ENCODE measurements around the gene FOXO6. TPM values are rescaled to one million over a fixed set of nuclear protein-coding genes. Genes with fewer than 3 reads are reported as not detected.

The FOXO6 gene
- total RNA-seq, 1 experiment from 2014 or later, result 5.4 TPM

DNA sequence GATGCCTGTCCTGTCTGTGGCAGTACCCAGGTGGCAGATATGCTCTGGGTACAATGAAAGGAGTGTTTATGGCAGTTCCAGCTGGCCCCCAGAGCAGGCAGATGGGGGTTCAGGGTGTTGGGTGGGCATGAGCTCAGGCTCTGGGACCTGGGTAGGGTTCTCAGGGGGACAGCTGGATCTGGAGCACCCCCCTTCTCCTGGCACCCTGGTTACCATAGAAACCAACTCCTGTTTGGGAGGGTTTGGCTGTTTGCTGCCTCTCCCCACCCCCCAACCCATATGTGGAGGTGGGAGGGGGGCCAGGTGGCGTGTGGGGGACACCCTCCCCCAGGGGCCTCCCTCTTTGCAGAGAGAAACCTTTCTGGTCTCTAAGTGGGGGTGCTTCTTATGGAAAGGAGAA lies 7.1 kb downstream of the FOXO6 start:
- ATAC-seq, result no peak
- TF ChIP-seq ZNF317 (CRISPR knock-in tag; IDR thresholded peaks at IDR 0.05; ENCODE audit: borderline replicate concordance, low read depth), result no peak
- TF ChIP-seq, protein P1, sequence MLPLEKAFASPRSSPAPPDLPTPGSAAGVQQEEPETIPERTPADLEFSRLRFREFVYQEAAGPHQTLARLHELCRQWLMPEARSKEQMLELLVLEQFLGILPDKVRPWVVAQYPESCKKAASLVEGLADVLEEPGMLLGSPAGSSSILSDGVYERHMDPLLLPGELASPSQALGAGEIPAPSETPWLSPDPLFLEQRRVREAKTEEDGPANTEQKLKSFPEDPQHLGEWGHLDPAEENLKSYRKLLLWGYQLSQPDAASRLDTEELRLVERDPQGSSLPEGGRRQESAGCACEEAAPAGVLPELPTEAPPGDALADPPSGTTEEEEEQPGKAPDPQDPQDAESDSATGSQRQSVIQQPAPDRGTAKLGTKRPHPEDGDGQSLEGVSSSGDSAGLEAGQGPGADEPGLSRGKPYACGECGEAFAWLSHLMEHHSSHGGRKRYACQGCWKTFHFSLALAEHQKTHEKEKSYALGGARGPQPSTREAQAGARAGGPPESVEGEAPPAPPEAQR (CRISPR knock-in tag; IDR thresholded peaks at IDR 0.05), result no peak
- TF ChIP-seq, protein P2, sequence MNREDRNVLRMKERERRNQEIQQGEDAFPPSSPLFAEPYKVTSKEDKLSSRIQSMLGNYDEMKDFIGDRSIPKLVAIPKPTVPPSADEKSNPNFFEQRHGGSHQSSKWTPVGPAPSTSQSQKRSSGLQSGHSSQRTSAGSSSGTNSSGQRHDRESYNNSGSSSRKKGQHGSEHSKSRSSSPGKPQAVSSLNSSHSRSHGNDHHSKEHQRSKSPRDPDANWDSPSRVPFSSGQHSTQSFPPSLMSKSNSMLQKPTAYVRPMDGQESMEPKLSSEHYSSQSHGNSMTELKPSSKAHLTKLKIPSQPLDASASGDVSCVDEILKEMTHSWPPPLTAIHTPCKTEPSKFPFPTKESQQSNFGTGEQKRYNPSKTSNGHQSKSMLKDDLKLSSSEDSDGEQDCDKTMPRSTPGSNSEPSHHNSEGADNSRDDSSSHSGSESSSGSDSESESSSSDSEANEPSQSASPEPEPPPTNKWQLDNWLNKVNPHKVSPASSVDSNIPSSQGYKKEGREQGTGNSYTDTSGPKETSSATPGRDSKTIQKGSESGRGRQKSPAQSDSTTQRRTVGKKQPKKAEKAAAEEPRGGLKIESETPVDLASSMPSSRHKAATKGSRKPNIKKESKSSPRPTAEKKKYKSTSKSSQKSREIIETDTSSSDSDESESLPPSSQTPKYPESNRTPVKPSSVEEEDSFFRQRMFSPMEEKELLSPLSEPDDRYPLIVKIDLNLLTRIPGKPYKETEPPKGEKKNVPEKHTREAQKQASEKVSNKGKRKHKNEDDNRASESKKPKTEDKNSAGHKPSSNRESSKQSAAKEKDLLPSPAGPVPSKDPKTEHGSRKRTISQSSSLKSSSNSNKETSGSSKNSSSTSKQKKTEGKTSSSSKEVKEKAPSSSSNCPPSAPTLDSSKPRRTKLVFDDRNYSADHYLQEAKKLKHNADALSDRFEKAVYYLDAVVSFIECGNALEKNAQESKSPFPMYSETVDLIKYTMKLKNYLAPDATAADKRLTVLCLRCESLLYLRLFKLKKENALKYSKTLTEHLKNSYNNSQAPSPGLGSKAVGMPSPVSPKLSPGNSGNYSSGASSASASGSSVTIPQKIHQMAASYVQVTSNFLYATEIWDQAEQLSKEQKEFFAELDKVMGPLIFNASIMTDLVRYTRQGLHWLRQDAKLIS (CRISPR knock-in tag; IDR thresholded peaks at IDR 0.05; ENCODE audit: borderline replicate concordance), result no peak
- TF ChIP-seq MYBL2 (CRISPR knock-in tag; IDR thresholded peaks at IDR 0.05), result no peak
- TF ChIP-seq CREM (CRISPR knock-in tag; IDR thresholded peaks at IDR 0.05), result no peak
- TF ChIP-seq, protein P3, sequence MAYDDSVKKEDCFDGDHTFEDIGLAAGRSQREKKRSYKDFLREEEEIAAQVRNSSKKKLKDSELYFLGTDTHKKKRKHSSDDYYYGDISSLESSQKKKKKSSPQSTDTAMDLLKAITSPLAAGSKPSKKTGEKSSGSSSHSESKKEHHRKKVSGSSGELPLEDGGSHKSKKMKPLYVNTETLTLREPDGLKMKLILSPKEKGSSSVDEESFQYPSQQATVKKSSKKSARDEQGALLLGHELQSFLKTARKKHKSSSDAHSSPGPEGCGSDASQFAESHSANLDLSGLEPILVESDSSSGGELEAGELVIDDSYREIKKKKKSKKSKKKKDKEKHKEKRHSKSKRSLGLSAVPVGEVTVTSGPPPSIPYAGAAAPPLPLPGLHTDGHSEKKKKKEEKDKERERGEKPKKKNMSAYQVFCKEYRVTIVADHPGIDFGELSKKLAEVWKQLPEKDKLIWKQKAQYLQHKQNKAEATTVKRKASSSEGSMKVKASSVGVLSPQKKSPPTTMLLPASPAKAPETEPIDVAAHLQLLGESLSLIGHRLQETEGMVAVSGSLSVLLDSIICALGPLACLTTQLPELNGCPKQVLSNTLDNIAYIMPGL (CRISPR knock-in tag; IDR thresholded peaks at IDR 0.05), result no peak
- TF ChIP-seq RELA (CRISPR knock-in tag; IDR thresholded peaks at IDR 0.05; ENCODE audit: borderline replicate concordance), result no peak
- TF ChIP-seq, protein P4, sequence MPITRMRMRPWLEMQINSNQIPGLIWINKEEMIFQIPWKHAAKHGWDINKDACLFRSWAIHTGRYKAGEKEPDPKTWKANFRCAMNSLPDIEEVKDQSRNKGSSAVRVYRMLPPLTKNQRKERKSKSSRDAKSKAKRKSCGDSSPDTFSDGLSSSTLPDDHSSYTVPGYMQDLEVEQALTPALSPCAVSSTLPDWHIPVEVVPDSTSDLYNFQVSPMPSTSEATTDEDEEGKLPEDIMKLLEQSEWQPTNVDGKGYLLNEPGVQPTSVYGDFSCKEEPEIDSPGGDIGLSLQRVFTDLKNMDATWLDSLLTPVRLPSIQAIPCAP (CRISPR knock-in tag; IDR thresholded peaks at IDR 0.05), result no peak
- TF ChIP-seq, protein P5, sequence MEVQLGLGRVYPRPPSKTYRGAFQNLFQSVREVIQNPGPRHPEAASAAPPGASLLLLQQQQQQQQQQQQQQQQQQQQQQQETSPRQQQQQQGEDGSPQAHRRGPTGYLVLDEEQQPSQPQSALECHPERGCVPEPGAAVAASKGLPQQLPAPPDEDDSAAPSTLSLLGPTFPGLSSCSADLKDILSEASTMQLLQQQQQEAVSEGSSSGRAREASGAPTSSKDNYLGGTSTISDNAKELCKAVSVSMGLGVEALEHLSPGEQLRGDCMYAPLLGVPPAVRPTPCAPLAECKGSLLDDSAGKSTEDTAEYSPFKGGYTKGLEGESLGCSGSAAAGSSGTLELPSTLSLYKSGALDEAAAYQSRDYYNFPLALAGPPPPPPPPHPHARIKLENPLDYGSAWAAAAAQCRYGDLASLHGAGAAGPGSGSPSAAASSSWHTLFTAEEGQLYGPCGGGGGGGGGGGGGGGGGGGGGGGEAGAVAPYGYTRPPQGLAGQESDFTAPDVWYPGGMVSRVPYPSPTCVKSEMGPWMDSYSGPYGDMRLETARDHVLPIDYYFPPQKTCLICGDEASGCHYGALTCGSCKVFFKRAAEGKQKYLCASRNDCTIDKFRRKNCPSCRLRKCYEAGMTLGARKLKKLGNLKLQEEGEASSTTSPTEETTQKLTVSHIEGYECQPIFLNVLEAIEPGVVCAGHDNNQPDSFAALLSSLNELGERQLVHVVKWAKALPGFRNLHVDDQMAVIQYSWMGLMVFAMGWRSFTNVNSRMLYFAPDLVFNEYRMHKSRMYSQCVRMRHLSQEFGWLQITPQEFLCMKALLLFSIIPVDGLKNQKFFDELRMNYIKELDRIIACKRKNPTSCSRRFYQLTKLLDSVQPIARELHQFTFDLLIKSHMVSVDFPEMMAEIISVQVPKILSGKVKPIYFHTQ (CRISPR knock-in tag; IDR thresholded peaks at IDR 0.05), result no peak
- TF ChIP-seq, protein P6, sequence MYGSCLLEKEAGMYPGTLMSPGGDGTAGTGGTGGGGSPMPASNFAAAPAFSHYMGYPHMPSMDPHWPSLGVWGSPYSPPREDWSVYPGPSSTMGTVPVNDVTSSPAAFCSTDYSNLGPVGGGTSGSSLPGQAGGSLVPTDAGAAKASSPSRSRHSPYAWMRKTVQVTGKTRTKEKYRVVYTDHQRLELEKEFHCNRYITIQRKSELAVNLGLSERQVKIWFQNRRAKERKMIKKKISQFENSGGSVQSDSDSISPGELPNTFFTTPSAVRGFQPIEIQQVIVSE (CRISPR knock-in tag; IDR thresholded peaks at IDR 0.05; ENCODE audit: borderline replicate concordance), result no peak
- no peak for TF ChIP-seq OVOL2 (CRISPR knock-in tag; IDR thresholded peaks at IDR 0.05; ENCODE audit: borderline replicate concordance)
- TF ChIP-seq, protein P7, sequence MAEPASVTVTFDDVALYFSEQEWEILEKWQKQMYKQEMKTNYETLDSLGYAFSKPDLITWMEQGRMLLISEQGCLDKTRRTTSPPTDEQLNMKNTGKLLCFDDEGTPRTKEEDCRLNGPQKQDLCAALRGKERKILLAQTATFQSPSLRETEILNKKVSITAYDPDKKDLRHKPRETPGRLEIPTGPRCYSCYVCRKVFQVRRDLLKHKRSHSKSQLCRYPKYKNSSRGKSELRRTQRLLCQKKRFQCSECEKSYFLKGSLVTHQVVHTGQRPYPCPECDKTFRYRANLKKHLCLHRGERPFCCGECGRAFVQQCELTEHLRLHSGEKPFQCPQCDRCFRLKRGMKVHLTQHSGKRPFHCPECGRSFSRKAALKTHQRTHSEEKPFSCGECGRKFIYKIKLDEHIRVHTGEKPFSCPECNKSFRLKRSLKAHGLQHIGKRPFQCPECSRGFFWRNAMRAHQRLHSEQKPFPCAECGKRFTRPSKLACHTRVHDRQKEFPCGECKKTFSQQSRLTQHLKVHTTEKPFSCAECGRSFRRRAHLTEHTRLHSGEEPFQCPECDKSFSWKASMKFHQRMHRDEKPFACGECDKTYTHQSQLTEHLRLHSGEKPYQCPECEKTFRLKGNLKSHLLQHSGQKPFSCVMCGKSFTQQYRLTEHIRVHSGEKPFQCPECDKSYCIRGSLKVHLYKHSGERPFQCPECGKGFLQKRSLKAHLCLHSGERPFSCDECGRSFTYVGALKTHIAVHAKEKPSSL (CRISPR knock-in tag; conservative IDR thresholded peaks at IDR 0.05), result no peak
- TF ChIP-seq CREB1 (CRISPR knock-in tag; IDR thresholded peaks at IDR 0.05), result no peak
- TF ChIP-seq, protein P8, sequence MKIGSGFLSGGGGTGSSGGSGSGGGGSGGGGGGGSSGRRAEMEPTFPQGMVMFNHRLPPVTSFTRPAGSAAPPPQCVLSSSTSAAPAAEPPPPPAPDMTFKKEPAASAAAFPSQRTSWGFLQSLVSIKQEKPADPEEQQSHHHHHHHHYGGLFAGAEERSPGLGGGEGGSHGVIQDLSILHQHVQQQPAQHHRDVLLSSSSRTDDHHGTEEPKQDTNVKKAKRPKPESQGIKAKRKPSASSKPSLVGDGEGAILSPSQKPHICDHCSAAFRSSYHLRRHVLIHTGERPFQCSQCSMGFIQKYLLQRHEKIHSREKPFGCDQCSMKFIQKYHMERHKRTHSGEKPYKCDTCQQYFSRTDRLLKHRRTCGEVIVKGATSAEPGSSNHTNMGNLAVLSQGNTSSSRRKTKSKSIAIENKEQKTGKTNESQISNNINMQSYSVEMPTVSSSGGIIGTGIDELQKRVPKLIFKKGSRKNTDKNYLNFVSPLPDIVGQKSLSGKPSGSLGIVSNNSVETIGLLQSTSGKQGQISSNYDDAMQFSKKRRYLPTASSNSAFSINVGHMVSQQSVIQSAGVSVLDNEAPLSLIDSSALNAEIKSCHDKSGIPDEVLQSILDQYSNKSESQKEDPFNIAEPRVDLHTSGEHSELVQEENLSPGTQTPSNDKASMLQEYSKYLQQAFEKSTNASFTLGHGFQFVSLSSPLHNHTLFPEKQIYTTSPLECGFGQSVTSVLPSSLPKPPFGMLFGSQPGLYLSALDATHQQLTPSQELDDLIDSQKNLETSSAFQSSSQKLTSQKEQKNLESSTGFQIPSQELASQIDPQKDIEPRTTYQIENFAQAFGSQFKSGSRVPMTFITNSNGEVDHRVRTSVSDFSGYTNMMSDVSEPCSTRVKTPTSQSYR (CRISPR knock-in tag; IDR thresholded peaks at IDR 0.05), result no peak
- TF ChIP-seq, protein P9, sequence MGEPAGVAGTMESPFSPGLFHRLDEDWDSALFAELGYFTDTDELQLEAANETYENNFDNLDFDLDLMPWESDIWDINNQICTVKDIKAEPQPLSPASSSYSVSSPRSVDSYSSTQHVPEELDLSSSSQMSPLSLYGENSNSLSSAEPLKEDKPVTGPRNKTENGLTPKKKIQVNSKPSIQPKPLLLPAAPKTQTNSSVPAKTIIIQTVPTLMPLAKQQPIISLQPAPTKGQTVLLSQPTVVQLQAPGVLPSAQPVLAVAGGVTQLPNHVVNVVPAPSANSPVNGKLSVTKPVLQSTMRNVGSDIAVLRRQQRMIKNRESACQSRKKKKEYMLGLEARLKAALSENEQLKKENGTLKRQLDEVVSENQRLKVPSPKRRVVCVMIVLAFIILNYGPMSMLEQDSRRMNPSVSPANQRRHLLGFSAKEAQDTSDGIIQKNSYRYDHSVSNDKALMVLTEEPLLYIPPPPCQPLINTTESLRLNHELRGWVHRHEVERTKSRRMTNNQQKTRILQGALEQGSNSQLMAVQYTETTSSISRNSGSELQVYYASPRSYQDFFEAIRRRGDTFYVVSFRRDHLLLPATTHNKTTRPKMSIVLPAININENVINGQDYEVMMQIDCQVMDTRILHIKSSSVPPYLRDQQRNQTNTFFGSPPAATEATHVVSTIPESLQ (CRISPR knock-in tag; IDR thresholded peaks at IDR 0.05), result no peak
- Mint-ChIP-seq H3K4me3 (no peak overlapping the region), H3K9me3 (no peaks in the 10 kb centered on the region), H3K27me3 (ENCODE audit: low read depth) (peaks cover 56% of the 10 kb centered on the region), H3K36me3 (no peaks in the 10 kb centered on the region), H3K27ac (no peak overlapping the region), H3K4me1 (peaks cover 73% of the 10 kb centered on the region)
- ChIA-PET CTCF (interaction anchor here (0.9 to 2.5 kb wide), 8 partner anchors 19 to 85 kb away, joined by 3 to 16 read pairs (median 5); no protein-coding TSS in a partner anchor), POLR2A (no interaction called here)
- no peak for DNase-seq (ENCODE audit: low spot score)
